GM12892 (cell line): ENCODE data around the gene FNBP1.

ENCODE experiments used
- DNase-seq: peaks from one replicate; pipeline ENCODE4 v3.0.0; 2011; ENCODE audit not compliant: insufficient read length
- FAIRE-seq: peaks from 2 replicates; lab custom pipeline; 2011; peaks lifted over from hg19 to GRCh38; lab: Jason Lieb, UNC
- POLR2A ChIP-seq: IDR thresholded peaks from 2 replicates; pipeline ENCODE4 v1.6.1; 2011; ENCODE audit warnings: low read depth, low read length, control low read depth
- POLR2AphosphoS5 ChIP-seq: IDR thresholded peaks from 2 replicates; pipeline ENCODE4 v1.6.1; 2011; ENCODE audit warnings: low read depth, low read length, control low read depth
- TAF1 ChIP-seq: IDR thresholded peaks from 2 replicates; pipeline ENCODE4 v1.6.1; 2011; ENCODE audit warnings: low read depth, mild to moderate bottlenecking, control low read depth, low read length, borderline replicate concordance

The FNBP1 gene

DNA sequence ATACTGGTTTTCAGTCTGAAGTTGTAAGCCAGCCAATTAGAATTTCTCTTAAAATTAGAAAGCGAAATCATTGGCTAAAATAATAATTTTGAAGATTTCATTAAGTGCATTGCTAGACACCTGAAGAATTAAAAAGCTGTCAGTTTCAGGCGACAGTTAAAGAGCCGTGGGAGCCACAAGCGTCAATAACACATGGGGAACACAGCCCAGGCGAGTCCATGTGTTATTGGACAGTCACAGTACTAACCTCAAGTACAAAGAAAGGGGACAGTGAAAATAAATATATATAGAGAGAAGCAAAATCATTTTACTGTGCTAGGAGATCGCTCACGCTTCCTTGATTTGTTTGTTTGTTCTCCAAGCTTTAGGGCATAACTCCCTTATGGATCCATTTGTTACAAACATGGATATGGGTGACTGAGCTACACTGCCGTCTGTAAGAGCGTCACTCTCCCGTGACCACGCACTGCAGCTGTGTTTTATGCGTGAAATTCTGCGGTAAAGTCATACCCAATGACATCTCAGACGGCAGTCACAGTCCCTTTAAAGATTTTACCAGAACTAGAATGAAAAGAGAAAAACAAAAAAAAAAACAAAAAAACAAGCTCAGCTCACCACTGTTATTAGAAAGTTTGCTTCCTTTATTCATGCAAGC, 124.6 kb downstream of the FNBP1 start:
- TF ChIP-seq POLR2A: no peak
- TF ChIP-seq TAF1: no peak
- peak; percentile 41; the same call in 1 of the 2 replicates for TF ChIP-seq POLR2AphosphoS5
- no peak for FAIRE-seq
- no peak for DNase-seq

GRCh38 chr9:129916707-129917106, 126.3 kb downstream of the FNBP1 start:
- no peak for FAIRE-seq
- no peak for DNase-seq
- no peak for TF ChIP-seq POLR2A
- 0 out of 2 replicates have a peak, but pooled peaks have one; percentile 49 for TF ChIP-seq POLR2AphosphoS5

DNA sequence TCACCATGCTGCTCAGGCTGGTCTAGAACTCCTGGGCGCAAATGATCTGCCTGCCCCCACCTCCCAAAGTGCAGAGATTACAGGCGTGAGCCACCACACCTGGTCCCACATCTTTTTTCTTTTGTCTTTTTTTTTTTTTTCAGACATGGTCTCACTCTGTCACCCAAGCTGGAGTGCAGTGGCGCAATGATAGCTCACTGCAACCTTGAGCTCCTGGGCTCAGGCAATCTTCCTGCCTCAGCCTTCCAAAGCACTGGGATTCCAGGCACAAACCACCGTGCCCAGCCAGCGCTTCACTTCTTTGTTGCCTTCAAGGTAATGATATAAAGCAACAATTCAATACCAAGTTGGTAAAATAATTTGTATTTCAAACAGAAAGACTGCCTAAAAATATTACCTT, 128.9 kb downstream of the FNBP1 start:
- no peak for FAIRE-seq
- TF ChIP-seq POLR2A (no peak; the same call in 1 of the 2 replicates), TAF1 (no peak), POLR2AphosphoS5 (no peak)
- DNase-seq: no peak

DNA sequence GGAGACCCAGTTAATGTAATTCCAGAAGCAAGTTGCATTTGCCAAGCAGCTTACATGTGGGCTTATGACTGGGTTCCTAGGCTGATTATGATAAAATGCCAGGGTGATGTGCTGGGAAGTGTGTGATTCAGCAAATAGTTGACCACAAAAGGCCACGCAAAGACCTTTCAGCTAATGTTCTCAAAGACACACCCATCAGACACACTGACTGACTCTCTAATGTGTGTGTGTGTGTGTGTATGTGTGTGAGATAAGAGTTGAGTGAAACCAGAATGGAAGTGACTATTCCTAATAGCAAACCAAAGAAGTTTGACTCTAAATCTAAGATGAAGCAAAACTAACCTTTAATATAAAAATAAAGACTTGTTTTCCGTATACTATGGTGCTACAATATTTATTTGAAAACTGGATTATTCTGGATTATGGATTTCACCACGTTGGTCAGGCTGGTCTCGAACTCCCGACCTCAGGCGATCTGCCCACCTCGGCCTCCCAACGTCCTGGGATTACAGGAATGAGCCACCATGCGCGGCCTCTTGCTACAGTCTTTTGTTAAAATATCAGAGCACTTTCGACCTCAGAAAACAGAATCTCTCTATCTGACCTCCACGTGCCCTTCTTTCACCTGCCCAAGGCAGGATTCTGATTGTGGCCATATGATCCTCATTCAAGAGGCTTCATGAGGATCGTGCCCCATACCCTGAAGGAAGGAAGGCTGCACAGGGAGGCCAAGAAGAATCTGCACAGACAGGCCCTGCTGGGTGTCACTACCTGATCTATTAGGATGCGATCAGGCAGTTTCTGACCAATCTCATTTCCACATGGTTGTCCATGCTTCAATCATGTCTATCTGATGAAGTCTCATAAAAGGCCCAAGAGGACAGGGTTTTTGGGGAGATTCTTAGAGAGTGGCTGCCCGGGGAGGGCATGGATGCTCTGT, 132.1 kb downstream of the FNBP1 start:
- no peak for DNase-seq
- TF ChIP-seq POLR2AphosphoS5: peak; percentile 84; the same call in 1 of the 2 replicates
- no peak for TF ChIP-seq TAF1
- peak; percentile 65 for TF ChIP-seq POLR2A
- no peak for FAIRE-seq

DNA sequence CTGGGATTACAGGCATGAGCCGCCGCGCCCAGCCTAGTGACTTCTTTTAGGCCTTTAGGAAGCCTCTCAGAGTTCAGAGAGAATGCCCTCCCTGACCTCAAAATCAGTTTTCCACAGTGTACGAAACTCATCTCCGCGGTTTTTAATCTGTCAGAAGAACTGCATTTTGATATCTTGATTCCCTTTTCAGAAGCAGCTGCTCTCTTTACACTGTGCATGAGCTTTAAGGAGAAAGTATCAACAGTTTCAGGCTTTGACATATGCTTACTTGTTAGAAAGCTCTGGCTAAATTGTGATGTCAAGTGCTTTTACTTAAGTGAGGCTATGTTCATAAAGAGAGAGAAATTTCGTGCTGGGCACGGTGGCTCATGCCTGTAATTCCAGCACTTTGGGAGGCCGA, 133.1 kb downstream of the FNBP1 start:
- no peak for FAIRE-seq
- no peak for DNase-seq
- TF ChIP-seq TAF1 (no peak), POLR2AphosphoS5 (no peak), POLR2A (no peak)

DNA sequence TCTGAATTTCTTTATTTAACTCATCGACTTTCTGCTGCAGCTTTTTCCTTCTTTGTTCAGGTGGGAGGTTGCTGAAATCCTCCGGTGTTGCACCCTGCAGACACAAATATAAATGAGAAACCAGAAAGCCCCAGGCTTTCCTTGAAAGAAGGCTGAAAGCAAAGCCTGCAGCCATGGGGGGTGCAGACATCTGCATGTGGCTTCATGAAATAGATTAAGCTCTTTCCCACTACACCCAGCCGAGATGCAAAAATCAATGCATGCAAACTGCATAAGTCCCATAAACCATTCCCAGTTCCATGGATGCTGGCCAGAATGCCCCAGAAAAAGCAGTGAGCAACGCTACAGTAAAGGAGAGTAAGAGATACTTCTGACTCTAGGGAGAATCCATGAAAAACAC, 134.1 kb downstream of the FNBP1 start:
- TF ChIP-seq POLR2AphosphoS5 (peak; percentile 45; the same call in 1 of the 2 replicates), POLR2A (no peak)
- no peak for FAIRE-seq
- DNase-seq: no peak

GRCh38 chr9:129907201-129907600, 135.8 kb downstream of the FNBP1 start:
- TF ChIP-seq TAF1 (no peak), POLR2A (peak; percentile 22; the same call in 1 of the 2 replicates), POLR2AphosphoS5 (0 out of 2 replicates have a peak, but pooled peaks have one; percentile 40)
- FAIRE-seq (no peak), DNase-seq (no peak)

GRCh38 chr9:129906298-129906697, 136.7 kb downstream of the FNBP1 start:
- no peak for DNase-seq
- TF ChIP-seq TAF1 (no peak), POLR2AphosphoS5 (no peak), POLR2A (no peak)
- no peak for FAIRE-seq

DNA sequence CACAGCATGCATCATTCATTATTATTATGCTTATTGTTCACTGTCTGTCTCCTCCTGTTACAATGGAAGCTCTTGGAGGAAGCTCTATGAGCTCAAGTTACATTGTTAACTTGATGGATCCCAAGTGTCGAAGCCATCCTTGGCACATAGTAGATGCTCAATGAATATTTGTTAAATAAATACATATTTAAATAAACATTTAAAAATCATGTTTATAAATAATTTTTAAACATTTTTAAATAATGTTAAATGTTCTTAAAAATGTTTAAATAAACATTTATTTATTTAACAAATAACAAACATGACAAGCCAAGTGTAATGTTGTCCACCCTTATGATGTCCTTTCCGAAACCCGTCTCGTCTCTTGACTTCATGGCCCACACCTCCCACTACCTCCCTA, 138.3 kb downstream of the FNBP1 start:
- TF ChIP-seq POLR2AphosphoS5: peak; percentile 46; the same call in 1 of the 2 replicates
- TF ChIP-seq POLR2A: 0 out of 2 replicates have a peak, but pooled peaks have one; percentile 14
- no peak for TF ChIP-seq TAF1
- FAIRE-seq (no peak), DNase-seq (no peak)

DNA sequence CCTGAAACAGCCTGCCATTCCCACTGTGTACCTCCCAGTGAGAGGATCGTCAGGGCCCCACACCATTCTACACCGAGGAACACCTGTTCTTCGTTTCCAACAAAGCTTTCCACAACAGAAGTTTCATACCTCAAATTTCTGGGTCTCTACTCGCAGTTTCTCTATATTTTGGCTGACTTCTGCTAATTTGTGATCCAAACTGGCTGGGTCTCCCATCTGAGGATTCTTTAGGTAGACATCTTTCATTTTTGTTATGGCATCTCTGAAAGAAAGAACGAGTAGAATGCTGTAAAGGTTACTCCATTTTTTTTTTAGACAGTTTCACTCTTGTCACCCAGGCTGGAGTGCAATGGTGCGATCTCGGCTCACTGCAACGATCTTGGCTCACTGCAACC, 140.3 kb downstream of the FNBP1 start:
- no peak for TF ChIP-seq TAF1
- TF ChIP-seq POLR2A: no peak
- TF ChIP-seq POLR2AphosphoS5: no peak
- no peak for DNase-seq
- FAIRE-seq: no peak

DNA sequence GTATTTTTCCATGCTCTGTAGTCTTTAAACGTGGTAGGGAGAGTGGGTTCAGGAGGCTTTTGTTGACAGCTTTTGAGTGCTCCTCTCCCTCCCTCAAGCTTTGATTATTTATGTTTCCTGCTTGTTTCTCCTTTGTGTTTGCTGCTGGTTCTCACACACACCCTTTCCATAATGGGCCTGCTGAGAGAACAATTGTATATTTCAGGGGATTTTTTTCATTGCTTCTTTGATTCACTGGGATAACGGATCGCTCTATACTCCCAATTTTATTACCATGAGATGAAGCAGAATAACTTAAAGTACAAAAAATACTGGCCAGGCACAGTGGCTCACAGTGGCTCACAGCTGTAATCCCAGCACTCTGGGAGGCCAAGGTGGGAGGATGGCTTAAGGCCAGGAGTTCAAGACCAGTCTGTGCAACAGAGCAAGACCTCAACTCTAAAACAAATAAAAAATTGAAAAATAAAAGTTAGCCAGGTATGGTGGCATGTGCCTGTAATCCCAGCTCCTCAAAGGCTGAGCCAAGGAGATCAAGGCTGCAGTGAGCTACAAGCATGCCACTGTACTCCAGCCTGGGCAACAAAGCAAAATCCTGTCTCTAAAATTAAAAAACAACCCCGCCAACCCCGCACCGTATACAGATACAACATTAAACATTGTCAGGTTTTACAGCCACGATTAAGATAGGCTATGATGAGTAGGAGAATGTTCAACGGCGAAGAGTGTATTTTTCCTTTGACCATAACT, 140.8 kb downstream of the FNBP1 start:
- DNase-seq (no peak), FAIRE-seq (no peak)
- no peak for TF ChIP-seq POLR2A
- no peak for TF ChIP-seq POLR2AphosphoS5
- no peak for TF ChIP-seq TAF1
